ENCODE measurements around the gene NEIL3. TPM values are rescaled to one million over a fixed set of nuclear protein-coding genes. Genes with fewer than 3 reads are reported as not detected.

NEIL3 gene
- total RNA-seq, 1 donor from 2014 or later = 3.3 TPM

- DNase-seq (ENCODE audit: extremely low read depth, low read depth, low spot score) = no peak
Measured at GRCh38 chr4:177408023-177408422, 98.3 kb downstream of the NEIL3 start.

- no peak for DNase-seq (ENCODE audit: extremely low read depth, low read depth, low spot score)
Measured at GRCh38 chr4:177410566-177410965, 100.9 kb downstream of the NEIL3 start.

- DNase-seq (ENCODE audit: extremely low read depth, low read depth, low spot score) = no peak
Measured at GRCh38 chr4:177411996-177412395, 102.3 kb downstream of the NEIL3 start.

Other genes with a start within 250 kb of the NEIL3 start
- gene AGA, start 132.6 kb downstream of the NEIL3 start, total RNA-seq = 14.0 and 40.0 TPM in 2 replicates